AML-193 (cell line): ENCODE measurements around the gene SMIM35.
"Not testable (repeated sequence)": the region's sequence is repeated elsewhere in the genome, so short reads cannot be mapped to it uniquely, and the experiment has no call there.

Experiments
- DNase-seq, 2 experiments: peaks; one replicate each; lab custom pipeline; 2025; lab: John Stamatoyannopoulos, UW

SMIM35 gene

GRCh38 chr11:118027694-118028093, 59.1 kb downstream of the SMIM35 start:
- DNase-seq, result no peak

- DNase-seq, result no peak
Observed at GRCh38 chr11:118021146-118021545, 65.6 kb downstream of the SMIM35 start.

GRCh38 chr11:118018401-118018800, 68.4 kb downstream of the SMIM35 start:
- no peak for DNase-seq

DNA sequence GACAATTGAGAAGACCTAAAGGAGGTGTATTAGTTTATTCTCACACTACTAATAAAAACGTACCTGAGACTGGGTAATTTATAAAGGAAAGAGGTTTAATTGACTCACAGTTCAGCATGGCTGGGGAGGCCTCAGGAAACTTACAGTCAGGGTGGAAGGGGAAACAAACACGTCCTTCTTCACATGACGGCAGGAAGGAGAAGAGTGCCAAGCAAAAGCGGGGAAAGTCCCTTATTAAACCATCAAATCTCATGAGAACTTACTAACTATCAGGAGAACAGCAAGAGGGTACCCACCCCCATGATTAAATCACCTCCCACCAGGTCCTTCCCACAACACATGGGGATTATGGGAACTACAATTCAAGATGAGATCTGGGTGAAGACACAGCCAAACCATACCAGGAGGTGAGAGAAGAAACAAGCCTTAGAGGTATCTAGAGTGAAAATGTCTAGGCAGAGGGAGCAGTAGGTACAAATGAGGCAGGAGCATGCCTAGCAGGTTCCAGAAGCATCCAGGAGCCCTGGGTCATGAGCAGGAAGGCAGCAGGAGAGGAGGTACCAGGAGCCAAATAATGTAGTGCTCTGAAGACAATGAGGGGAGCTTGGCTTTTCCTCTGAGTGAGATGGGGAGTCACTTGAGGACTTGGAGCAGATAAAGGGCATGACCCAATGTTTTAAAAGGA, 69.0 kb downstream of the SMIM35 start:
- DNase-seq, result no peak

GRCh38 chr11:118017111-118017510, 69.7 kb downstream of the SMIM35 start:
- no peak for DNase-seq

- no peak for DNase-seq
Observed at GRCh38 chr11:118016104-118016503, 70.7 kb downstream of the SMIM35 start.

DNA sequence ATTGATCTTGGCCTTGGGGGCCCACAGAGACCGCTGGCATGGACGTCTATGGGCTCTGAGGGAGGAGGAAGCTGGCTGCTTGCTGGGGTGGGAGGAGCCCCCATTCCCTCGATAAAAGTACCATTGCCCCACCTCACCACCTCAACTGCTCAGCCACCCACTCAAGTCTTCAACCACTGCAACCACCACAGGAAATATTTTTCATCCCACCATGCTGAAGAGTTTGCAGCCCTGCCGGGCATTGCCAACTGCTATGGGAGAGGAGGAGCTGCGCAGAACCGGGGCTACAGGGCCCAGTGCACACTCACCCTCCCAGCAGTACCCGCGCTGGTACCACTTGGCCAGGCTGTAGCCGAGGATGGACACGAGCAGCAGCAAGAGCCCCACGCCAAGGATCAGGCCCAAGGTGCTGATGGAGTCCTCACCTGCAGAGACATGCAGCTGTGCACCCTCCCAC, 71.3 kb downstream of the SMIM35 start:
- DNase-seq, result no peak

DNA sequence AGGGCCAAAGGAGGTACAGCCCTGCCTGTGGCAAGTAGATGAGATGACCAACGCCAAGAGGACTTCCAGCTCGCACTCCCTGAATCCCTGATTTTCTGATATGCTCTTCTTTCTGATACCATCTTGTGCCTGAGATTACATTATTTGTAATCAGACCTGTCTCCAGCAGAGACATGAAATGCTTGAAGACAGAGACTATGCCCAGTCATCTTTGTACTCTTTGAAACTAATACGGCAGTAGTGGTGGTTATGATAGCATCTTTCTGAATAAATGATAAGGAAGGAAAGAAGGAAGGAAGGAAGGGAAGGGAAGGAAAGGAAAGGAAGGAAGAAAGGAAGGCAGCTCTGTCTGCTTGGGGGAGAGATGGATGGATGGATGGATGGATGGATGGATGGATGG, 72.7 kb downstream of the SMIM35 start:
- DNase-seq, result no peak

- peak; percentile 69 to 71 for DNase-seq
Observed at GRCh38 chr11:118012083-118012669, 74.6 kb downstream of the SMIM35 start.

DNA sequence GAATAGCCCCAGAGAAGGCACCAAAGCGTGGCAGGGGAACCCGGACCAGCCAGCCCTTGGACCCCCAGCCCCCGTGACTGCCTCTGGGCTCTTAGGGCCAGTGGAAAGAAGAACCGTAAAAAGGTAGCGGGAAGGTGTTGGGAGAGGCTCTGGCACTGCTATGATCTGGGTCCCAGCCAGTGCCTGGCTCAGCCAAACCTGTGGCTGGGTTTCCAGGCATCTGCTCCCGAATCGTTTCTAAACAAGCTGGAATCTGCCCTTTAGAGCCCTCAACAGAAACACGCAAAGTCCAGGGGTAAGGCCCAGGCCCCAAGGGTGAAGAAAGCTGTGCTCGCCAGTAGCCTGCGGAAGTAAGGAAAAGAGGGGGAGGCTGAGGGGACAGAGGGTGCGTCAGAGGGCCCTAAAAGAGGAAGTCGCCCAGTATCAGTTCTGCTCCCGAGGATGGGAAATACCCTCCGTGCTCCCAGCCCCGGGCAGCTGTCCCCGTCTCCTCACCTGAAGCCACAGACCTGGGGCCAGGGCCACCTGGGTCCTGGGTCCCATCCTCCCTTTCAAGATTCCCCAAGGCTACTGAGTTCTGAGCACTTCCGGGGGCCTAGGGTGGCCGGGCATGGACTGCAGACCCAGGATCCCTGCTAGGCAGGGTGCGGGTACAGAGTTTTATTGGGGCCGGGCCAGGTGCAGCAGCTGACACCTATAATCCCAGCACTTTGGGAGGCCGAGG, 75.9 kb downstream of the SMIM35 start:
- peak; percentile 83 to 85 for DNase-seq

- no peak for DNase-seq
Observed at GRCh38 chr11:118009864-118010737, 76.7 kb downstream of the SMIM35 start.

DNA sequence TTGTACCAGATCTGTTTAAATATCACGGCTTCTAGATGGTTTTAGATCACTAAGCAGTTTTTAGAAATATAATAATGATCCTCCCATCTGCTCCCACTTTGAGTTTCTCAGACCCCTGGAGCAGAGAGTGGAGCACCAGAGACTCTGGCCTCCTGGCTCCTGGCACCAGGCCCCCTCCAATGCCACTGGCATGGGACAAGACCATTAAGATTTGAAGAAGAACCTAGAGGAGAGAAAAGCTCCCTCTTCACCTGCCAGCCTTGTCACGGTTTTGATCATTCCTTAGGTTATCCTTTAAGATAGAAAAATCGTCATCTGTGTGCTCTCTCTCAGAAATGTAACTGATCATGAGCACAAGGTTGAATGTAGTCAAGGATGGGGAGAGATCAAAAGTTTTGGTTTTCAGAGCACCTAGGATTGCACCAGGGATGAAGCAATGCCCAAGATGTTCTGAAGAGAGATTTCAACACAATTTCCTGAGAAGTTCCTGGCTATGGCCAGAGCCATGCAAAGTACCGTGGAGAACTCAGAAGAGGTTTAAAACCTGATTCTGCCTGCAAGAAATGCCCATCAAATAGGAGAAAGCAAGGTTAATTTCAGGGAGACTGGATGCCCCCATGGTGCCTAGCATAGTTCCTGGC, 78.4 kb downstream of the SMIM35 start:
- peak; percentile 78 to 84 for DNase-seq

- not testable (repeated sequence) for DNase-seq
Observed at GRCh38 chr11:118007563-118008270, 79.0 kb downstream of the SMIM35 start.

DNA sequence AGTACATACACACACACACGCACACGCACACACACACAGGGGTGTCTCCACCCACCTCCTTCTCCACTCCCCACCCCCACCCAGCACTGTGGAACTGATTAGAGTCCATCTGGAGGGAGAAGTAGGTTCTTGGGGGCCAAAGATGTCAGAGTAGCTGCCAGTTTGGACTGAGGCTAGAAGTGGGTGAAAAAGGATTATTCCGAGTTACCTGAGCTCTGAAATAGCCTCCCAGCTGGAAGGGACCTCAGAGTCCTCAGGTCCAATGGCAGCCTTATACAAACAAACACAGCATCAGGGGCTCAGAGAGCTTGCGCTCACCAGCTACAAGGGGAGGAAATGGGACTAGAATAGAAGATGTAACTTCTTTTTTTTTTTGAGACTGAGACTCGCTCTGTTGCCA, 79.7 kb downstream of the SMIM35 start:
- peak in 1 of 2 experiments; percentile 4 for DNase-seq

- no peak for DNase-seq
Observed at GRCh38 chr11:118006153-118006534, 80.6 kb downstream of the SMIM35 start.

DNA sequence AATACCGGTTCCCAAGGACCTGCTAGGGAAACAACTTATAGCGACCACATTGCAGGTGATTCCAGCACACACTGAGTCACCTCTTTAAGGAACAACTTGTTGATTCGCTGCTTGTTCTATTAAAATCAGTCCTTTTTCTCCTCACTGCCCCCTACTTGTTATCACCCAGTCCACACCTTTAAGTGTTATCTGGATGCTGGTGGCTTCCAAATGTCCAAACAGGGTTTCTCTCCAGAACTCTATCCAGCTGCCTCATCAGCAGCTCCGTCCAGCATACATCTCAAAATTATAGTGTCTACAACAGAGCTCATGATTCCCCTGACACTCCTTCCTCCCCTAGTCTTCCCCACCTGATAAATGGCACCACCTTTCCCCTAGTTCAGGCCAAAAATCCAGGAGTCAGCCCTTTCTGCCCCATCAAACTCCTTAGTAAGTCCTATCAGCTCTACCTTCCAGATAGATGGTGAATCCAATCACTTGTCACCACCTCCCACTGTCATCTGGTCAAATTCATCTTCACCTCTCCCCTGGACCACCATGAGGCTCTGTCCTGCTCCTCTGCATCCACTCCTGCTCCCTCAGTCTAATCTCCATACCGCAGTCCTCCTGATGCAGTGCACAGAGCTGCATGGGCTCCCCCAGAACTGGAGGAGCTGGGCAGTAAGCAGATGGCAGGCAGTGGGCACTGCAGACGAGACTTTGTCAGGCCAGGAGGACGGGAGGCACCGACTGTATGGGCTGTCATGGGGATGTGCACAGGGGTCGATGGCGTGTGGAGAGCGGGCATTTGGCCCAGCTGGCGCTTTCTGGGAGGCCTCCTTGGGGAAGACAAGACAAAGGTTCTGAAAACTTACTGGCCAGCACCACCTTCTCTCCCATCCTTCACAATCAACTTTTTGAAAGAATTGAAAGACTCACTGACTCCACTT, 81.3 kb downstream of the SMIM35 start:
- DNase-seq, result no peak

DNA sequence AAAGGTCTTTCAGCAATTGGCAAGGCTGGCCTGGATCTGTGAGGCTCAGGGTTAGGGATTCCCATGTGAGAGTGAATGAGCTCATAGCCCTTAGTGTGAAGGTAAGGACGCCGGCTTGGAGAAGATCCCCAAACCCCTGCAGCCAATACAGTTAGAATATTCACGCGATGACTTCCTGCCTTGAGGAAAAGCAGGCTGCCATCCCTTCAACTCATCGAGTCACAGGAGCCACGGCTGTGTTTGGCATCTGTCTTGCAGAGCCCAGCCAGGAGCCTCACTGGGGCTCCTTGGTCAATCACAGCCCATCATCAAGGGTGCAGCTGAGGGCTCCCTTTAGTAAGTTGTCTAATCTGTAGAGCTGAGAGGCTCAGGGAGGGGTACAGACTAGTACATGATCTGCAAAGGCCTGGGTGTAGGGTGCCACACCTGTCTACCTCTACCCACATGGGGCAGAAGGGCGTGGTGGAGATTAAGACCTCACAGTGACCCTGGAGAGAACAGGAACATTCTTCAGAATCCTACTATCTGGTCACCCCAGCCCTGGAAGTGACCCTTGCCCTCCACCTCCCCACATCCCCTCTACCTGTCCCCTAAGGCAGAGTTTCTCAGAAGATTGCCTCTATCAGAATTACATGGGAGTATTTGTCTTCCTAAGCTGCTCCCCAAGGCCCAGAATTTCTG, 82.1 kb downstream of the SMIM35 start:
- no peak for DNase-seq

DNA sequence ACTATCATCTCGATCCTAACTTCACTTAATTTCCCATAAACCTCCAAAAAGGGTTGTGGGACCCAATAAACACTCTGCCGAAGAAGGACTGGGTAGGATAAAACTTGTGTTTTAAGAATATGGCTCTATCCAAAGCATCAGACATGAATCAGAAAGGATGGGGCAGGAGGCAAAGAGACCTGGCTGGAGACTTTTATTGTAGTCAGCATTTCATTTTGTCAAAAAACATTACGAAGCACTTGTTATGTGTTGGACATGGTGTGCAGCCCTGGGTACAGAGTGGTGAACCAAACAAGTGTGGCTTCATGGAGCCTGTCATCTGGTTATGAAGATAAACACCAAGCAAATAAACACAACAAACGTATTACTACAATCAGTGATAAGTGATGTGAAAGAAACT, 83.3 kb downstream of the SMIM35 start:
- no peak for DNase-seq
